GM23248 (cell line): ENCODE data around the gene ANKS3. TPM values are rescaled to one million over a fixed set of nuclear protein-coding genes. Genes with fewer than 3 reads are reported as not detected.

Source experiments
- DNase-seq: peaks from one replicate; pipeline ENCODE4 v3.0.0-alpha.2; 2015
- H2AFZ ChIP-seq: fragments of 200-600 bp; sonication (generic); 2 replicates; pipeline ENCODE4 v1.6.1; 2016; ENCODE audit warnings: antibody characterized with exemption
- H3F3A ChIP-seq: fragments of 200-600 bp; sonication (generic); 2 replicates; pipeline ENCODE4 v1.6.1; 2016; ENCODE audit warnings: mild to moderate bottlenecking, antibody characterized with exemption, mixed run types; ENCODE audit not compliant: insufficient read depth
- H3K27ac ChIP-seq: fragments of 200-600 bp; sonication (generic); 2 replicates; pipeline ENCODE4 v1.5.1; 2016; ENCODE audit warnings: mild to moderate bottlenecking
- H3K27me3 ChIP-seq: fragments of 200-600 bp; sonication (generic); replicated peaks from 2 replicates; pipeline ENCODE4 v1.6.1; 2016; ENCODE audit warnings: mild to moderate bottlenecking; ENCODE audit not compliant: insufficient read depth
- H3K36me3 ChIP-seq: fragments of 200-600 bp; sonication (generic); 2 replicates; pipeline ENCODE4 v1.6.1; 2016; ENCODE audit warnings: low read depth, mild to moderate bottlenecking
- H3K4me1 ChIP-seq: fragments of 200-600 bp; sonication (generic); 2 replicates; pipeline ENCODE4 v1.6.1; 2016; ENCODE audit warnings: mild to moderate bottlenecking; ENCODE audit not compliant: insufficient read depth
- H3K4me2 ChIP-seq: fragments of 200-600 bp; sonication (generic); one replicate; pipeline ENCODE4 v1.6.1; 2016; ENCODE audit warnings: mild to moderate bottlenecking; ENCODE audit not compliant: unreplicated experiment
- H3K4me3 ChIP-seq: fragments of 200-600 bp; sonication (generic); 2 replicates; pipeline ENCODE4 v1.5.1; 2016; ENCODE audit warnings: mild to moderate bottlenecking
- H3K79me2 ChIP-seq: fragments of 200-600 bp; sonication (generic); 2 replicates; pipeline ENCODE4 v1.6.1; 2016; ENCODE audit warnings: mild to moderate bottlenecking; ENCODE audit not compliant: insufficient read depth
- H3K9ac ChIP-seq: fragments of 200-600 bp; sonication (generic); 2 replicates; pipeline ENCODE4 v1.6.1; 2016; ENCODE audit warnings: mild to moderate bottlenecking
- H3K9me2 ChIP-seq: fragments of 200-600 bp; sonication (generic); 2 replicates; pipeline ENCODE4 v1.6.1; 2016; ENCODE audit warnings: mixed run types, mild to moderate bottlenecking, moderate library complexity; ENCODE audit not compliant: insufficient read depth
- H3K9me3 ChIP-seq: fragments of 200-600 bp; sonication (generic); one replicate; pipeline ENCODE4 v1.6.1; 2017; ENCODE audit warnings: low read depth
- H4K20me1 ChIP-seq: fragments of 200-600 bp; sonication (generic); 2 replicates; pipeline ENCODE4 v1.6.0; 2016; ENCODE audit not compliant: insufficient read depth
- EZH2 ChIP-seq: fragments of 200-600 bp; sonication (generic); IDR thresholded peaks from 2 replicates; pipeline ENCODE4 v1.6.1; 2018; ENCODE audit warnings: antibody characterized with exemption, mild to moderate bottlenecking; ENCODE audit not compliant: insufficient read depth, poor library complexity, severe bottlenecking
- EZH2phosphoT487 ChIP-seq: fragments of 200-600 bp; sonication (generic); IDR thresholded peaks from 2 replicates; pipeline ENCODE4 v1.6.1; 2018; ENCODE audit warnings: antibody characterized with exemption, moderate library complexity, mild to moderate bottlenecking, low read depth; ENCODE audit not compliant: insufficient read depth
- WGBS, 2 experiments: methylation state at CpG; one replicate each; pipeline ENCODE4 v1.1.6; 2015 to 2017; ENCODE audit warnings: low lambda C conversion rate in 2 of 2, low coverage in 1 of 2; ENCODE audit errors: missing lambda C conversion rate in 2 of 2; 5-methylcytosine and 5-hydroxymethylcytosine counted together
- in situ Hi-C: fragments of 300-500 bp; cut with MboI; formaldehyde crosslinking; loops from 2 replicates; pipeline ENCODE4 v1.15.0; 2020
- polyA plus RNA-seq: library from polyadenylated mRNA; unstranded; fragments of >200 nt; fragmentation: Nextera tagmentation; extraction: Ambion mirVana; gene quantifications from 2 replicates; pipeline ENCODE4 v1.2.1, GENCODE V29; 2016
- total RNA-seq: library from RNA; depleted of rRNA; stranded (reverse); fragments of >200 nt; shearing (Covaris generic); gene quantifications from 2 replicates; pipeline ENCODE4 v1.2.3, GENCODE V29; 2014

The ANKS3 gene
- total and polyA plus RNA-seq, 2 experiments from 2014 or later: 12.8 to 20.0 TPM

DNA sequence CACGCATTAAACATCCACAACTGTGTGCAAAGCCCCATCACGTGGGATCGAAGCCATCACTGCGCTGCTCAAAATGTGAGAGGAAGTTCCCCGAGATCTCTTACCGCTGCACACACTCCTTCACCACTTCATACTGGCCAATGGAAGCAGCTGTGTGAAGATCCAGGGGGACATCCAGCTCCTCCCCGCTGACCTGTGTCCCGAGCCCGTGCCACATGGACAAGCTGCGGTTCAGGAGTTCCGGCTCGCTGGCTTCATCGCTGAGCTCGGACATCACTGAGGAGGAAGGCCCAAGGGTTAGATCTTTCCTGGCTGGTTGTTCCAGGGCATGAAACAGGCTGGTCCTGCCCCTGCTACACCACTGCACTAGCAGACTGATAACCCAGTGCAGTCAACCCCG is 4.2 kb downstream of the ANKS3 start:
- no peak overlapping the region for H3K9ac ChIP-seq
- no peak overlapping the region for H2AFZ ChIP-seq
- H3K27me3 ChIP-seq: no peaks in the 10 kb centered on the region
- H4K20me1 ChIP-seq: no peaks in the 10 kb centered on the region
- TF ChIP-seq EZH2phosphoT487 (no peak), EZH2 (no peak)
- H3K4me2 ChIP-seq: no peak overlapping the region
- no peak for DNase-seq
- no peak overlapping the region for H3K4me3 ChIP-seq
- 95 to 99% methylated on average over 15 of the region's 15 CpGs for WGBS, 2 experiments
- no peaks in the 10 kb centered on the region for H3K4me1 ChIP-seq
- peaks cover 48% of the 10 kb centered on the region for H3K79me2 ChIP-seq
- no peaks in the 10 kb centered on the region for H3K9me3 ChIP-seq
- H3K27ac ChIP-seq: no peak overlapping the region
- in situ Hi-C loops: no loop called here
- H3F3A ChIP-seq: no peaks in the 10 kb centered on the region
- no peaks in the 10 kb centered on the region for H3K9me2 ChIP-seq
- peaks cover 2% of the 10 kb centered on the region; the same call in 1 of the 2 replicates for H3K36me3 ChIP-seq

DNA sequence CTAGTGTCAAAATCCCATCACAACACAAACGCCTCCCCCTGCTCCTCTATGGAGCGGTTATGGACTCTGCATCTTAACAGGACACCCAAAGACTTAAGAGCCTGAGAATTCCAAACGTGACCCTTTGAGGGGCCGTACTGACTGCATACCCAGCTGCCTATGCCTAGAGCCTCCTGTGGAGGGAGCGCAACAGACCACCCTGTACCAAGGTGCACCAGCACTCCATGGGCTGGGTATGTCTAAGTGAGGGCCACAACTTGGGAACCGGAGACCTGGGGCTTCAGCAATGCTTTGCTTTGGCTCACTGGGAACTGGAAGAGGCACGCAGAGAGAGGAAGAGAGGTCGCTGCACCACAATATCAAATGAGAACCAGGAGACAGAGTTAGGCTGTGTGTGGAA is 5.4 kb downstream of the ANKS3 start:
- Histone ChIP-seq H3K4me1 (no peaks in the 10 kb centered on the region), H3K27me3 (no peaks in the 10 kb centered on the region), H3K27ac (no peak overlapping the region), H3K79me2 (peaks cover 45% of the 10 kb centered on the region), H3K4me3 (no peak overlapping the region), H2AFZ (no peak overlapping the region), H3K9me2 (no peaks in the 10 kb centered on the region), H3K9ac (no peak overlapping the region), H3K36me3 (peaks cover 11% of the 10 kb centered on the region; the same call in 1 of the 2 replicates), H4K20me1 (no peaks in the 10 kb centered on the region), H3K9me3 (no peaks in the 10 kb centered on the region), H3F3A (no peaks in the 10 kb centered on the region), H3K4me2 (no peak overlapping the region)
- in situ Hi-C loops: no loop called here
- no peak for DNase-seq
- no peak for TF ChIP-seq EZH2
- TF ChIP-seq EZH2phosphoT487: no peak
- WGBS, 2 experiments: 80 to 89% methylated on average over 8 of the region's 8 CpGs

DNA sequence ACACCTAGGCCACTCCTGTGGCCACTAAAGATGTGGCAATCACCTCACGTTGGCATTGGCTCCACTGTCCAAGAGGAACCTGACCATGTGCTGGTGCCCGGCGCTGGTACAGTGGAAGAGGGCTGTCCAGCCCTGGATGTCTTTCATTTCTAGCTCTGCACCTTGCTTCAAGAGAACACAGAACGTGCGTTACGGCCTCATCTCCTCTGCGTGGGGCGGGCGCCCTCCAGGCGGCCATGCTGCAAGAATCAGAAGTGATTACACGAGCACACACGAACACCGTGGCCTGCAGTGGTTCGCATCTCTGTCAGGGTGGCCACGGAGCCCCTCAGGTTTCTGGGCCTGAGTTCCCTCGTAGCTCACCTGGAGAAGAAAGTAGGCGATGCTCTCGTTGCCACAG is 7.5 kb downstream of the ANKS3 start:
- DNase-seq: no peak
- H3K9me3 ChIP-seq: no peaks in the 10 kb centered on the region
- no peak overlapping the region for H3K4me2 ChIP-seq
- in situ Hi-C loops: no loop called here
- H4K20me1 ChIP-seq: no peaks in the 10 kb centered on the region
- peaks cover 25% of the 10 kb centered on the region for H3K79me2 ChIP-seq
- H2AFZ ChIP-seq: no peak overlapping the region
- no peak overlapping the region for H3K9ac ChIP-seq
- no peaks in the 10 kb centered on the region for H3K27me3 ChIP-seq
- H3K27ac ChIP-seq: no peak overlapping the region
- no peak overlapping the region for H3K4me3 ChIP-seq
- no peaks in the 10 kb centered on the region for H3F3A ChIP-seq
- H3K9me2 ChIP-seq: no peaks in the 10 kb centered on the region
- WGBS, 2 experiments: 90% methylated on average over 18 of the region's 18 CpGs
- H3K36me3 ChIP-seq: peaks cover 11% of the 10 kb centered on the region; the same call in 1 of the 2 replicates
- TF ChIP-seq EZH2: no peak
- no peak for TF ChIP-seq EZH2phosphoT487
- H3K4me1 ChIP-seq: no peaks in the 10 kb centered on the region

DNA sequence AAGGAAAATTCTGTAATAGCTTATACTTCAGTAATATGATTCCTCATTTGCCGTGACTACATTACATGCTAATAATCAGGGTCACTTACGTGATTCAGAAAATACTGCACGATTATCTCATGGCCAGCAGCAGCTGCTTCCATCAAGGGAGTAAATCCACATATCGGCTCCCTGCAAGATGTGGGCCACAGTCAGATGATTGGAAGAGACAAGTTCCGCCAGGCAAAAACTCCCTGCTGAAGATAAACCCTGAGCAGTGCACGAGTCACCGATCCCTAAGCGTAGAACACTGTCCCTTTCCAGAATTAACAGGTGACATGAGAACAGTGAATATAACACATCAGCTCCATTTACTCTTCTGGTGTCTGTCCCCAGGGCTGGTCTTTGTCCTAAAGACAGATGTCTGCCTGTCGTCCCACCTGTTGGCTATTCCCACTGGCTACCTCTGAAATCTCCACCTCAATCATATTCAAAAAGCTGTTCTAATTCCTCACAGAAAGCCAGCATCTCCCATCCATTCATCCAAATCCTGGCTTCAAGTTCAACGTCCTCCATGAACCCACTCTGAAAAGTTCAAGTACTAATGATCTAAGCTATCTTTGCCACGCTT is 9.3 kb downstream of the ANKS3 start:
- H3K9me2 ChIP-seq: no peaks in the 10 kb centered on the region
- TF ChIP-seq EZH2phosphoT487: no peak
- no peak for TF ChIP-seq EZH2
- no peaks in the 10 kb centered on the region for H3F3A ChIP-seq
- peaks cover 6% of the 10 kb centered on the region; the same call in 1 of the 2 replicates for H3K79me2 ChIP-seq
- H3K27me3 ChIP-seq: no peaks in the 10 kb centered on the region
- no peaks in the 10 kb centered on the region for H4K20me1 ChIP-seq
- no peak overlapping the region for H3K9ac ChIP-seq
- no peak overlapping the region for H2AFZ ChIP-seq
- H3K4me2 ChIP-seq: no peak overlapping the region
- WGBS, 2 experiments: 85% methylated on average over 11 of the region's 11 CpGs
- no peaks in the 10 kb centered on the region for H3K4me1 ChIP-seq
- no peaks in the 10 kb centered on the region for H3K9me3 ChIP-seq
- no peak for DNase-seq
- H3K36me3 ChIP-seq: peaks cover 11% of the 10 kb centered on the region; the same call in 1 of the 2 replicates
- H3K4me3 ChIP-seq: no peak overlapping the region
- H3K27ac ChIP-seq: no peak overlapping the region
- in situ Hi-C loops: no loop called here
